ENCODE data around the gene PRDX4.
"Not testable (repeated sequence)": the region's sequence is repeated elsewhere in the genome, so short reads cannot be mapped to it uniquely, and the experiment has no call there.

The PRDX4 gene

DNA sequence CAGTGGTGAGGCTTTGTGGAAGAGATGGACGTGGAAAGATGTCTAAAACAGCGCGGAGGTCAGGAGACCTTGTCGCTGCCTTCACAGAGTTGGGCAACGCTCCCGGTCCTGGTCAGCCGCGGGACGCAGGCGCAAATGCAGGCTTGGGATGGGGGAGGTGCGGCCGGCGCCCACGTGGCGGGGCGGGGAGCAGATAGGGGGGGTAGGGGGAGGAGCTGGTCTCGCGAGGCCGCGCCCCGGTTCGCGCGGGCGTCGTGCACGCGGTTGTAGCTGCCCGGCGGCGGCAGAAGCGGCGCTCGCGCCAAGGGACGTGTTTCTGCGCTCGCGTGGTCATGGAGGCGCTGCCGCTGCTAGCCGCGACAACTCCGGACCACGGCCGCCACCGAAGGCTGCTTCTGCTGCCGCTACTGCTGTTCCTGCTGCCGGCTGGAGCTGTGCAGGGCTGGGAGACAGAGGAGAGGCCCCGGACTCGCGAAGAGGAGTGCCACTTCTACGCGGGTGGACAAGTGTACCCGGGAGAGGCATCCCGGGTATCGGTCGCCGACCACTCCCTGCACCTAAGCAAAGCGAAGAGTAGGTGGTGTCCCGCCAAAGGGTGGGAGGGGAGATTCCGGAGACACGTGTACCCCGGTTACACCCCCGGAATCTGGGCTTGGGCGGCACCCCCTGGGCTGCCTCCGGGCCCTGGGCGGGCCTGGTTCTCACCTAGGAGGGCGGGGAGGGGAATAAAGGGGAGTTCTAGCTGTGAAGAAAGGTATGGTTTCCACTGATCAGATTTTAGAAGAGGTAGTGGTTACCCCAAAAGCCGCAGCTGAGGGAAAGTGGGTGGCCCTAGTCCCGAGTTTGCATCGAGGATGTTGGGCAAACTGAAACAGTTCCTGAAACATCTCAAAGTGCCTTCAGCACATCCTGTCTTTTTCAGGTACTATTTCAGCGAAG is at the start of gene PRDX4:
PRDX4 (plus strand) TSS at position 255 of the 939 bp plus-strand sequence; CDS start at position 333, 78 bp downstream.
- peak; percentile 60 for DNase-seq

DNA sequence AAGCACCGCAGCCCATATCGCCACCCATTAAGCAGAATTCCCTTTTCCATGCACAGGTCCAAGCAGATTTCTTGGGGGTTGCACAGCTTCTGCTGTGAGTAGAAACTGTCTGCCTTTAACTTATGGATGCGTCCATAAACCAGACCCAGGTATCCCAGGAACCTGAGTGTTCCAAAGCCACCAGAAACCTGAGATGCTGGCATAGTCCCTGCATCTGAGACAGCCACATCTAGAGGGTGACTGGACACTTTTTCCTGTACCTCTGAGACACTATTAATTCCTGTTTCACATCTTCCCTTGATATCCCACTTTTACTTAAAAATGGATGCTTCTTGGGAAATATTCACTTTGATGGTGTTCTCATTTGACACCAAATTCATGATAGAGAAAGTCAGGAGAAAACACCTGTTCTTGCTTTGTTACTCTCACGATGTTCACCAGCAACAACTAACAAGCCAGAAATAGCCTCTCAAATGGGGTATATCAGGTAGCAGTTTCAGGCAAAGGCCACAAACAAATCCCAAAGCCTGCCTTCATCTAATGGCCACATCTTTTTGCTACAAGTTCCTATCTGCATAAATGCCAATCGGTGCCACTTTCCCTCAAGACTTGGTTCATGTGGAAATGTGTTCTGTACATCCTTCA is 45.5 kb upstream of the PRDX4 start:
- DNase-seq: no peak

DNA sequence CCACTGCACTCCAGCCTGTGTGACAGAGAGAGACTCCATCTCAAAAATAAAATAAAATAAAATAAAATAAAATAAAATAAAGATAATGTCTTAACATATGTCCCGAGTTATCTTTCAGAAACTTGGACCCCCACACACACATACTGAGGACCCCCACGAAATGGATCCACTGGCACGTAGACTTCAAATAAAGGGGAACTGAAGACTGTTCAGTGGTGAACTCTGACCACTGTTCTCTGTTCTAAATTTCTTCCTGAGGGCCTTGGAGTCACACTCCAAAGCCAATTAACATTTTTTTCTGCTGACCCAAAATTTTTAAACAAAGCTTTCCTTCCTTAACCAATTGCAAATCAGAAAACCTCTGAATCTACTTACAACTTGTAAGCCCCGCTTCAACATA is 43.5 kb upstream of the PRDX4 start:
- DNase-seq: no peak

DNA sequence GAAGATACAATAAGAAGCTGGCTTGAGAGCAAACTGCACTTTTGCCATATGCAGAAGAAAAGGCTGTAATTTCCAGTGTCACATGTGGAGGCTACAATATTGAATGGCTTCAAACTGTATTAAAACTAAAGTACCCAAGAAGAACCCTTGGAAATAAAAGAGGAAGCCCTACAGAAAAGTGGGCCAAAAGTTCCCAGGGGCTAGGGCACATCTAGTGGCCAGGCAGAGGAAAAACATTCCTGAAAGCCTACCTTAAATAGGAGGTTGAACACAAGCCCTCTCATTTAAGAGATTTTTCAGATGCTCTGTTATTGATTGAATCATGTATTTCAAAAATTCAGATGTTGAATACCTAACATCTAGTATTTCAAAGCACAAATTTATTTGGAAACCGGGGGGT is 40.6 kb upstream of the PRDX4 start:
- no peak for DNase-seq

DNA sequence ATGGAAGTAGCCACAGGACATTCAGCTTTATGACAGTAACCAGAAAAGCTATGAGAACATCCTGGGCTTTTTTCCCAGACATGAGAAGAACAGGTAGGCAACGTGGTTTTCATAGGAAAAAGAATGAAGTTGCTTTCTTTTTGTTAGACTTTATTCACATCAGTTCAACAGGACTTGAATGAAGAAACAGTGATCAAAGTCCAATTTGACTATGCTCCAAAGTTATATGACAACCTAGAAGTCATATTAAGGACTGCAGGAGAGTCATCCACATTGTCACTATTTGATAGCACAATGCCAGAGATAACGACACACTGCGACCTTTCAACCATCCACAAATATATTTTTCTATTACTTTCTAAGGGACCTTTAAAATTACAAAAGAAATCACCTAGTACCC is 39.2 kb upstream of the PRDX4 start:
- DNase-seq: no peak

DNA sequence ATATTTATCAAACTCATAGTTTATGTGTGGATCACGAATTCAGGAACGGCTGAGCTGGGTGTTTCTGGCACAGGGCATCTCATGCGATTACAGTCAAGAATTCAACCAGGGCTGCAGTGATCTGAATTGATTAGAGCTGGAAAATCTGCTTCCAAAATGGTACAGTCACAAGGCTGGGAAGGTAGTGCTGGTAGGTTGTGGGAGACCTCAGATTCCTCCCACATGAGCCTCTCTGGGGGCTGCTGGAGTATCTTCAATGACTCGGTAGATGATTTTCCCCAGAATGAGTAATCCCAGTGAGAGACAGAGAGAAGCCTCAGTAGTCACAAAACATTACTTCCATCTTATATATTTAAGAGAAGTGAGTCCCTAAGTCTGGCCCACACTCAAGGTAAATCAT is 36.2 kb upstream of the PRDX4 start:
- DNase-seq: no peak

DNA sequence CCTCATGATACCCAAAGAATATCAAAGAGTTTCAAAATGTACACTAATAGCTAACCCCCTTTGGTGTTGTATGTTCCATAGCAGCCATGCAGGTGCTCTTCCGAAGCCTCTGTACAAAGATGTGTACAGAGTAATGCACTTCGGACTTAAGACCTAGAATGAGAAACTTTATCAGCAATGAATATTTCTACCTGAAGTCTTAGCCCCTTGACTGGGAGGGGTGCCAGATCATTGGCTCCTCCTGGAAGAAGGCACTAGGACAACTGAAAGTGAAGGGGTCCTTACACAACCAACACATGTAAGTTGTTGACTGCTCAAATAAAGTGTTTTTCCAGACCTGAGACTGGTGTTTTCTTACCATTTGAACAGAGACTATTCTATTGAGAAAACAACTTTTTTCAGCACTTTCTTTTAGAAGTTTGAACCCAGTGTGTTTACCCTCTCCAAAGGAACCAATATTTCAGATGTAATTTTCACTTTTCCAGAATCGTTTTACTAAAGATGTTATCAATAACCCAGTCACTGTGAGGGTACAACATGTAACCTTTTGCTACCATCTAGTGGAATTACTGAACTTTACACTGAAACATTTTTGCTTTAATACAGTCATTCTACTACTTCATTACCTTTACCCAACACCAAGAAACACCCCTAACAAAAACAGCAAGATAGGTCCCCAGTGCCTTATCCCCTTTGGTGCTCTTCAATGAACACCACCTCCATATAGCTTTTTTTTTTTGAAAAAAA is 33.3 kb upstream of the PRDX4 start:
- DNase-seq: no peak

DNA sequence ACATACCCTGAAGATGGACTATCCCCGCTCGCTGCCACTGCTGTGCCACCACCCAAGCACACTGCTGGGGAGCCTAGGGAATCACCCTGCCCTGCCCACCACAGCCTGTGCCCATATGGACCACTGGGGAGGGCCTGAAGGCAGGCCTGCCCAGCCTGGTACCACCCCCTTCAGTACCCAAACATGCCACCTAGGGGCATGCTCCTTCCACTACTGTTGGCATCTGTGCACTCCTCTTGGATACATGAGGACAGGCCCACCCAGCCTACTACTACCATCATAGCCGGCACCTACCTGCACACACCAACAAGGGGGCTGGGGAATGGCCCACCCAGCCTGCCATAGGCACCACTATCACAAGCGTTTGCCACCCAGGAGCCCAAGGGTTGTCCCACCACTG is 30.1 kb upstream of the PRDX4 start:
- no peak for DNase-seq

DNA sequence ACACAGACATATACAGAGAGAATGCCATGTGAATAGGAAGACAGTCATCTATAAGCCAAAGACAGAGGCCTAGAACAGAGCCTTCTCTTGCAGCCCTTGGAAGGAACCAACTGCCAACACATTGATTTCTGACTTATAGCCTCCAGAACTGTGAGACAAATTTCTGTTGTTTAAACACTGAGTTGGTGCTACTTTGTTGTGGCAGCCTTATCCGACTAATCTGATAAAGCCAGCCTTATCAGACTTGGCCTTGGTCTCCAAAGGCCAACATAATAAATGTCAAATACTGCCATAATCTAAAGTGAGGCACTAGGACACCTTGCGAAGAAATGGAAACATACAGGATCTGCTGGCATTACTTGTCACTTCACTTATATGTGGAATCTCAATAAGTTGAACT is 24.3 kb upstream of the PRDX4 start:
- DNase-seq: no peak

DNA sequence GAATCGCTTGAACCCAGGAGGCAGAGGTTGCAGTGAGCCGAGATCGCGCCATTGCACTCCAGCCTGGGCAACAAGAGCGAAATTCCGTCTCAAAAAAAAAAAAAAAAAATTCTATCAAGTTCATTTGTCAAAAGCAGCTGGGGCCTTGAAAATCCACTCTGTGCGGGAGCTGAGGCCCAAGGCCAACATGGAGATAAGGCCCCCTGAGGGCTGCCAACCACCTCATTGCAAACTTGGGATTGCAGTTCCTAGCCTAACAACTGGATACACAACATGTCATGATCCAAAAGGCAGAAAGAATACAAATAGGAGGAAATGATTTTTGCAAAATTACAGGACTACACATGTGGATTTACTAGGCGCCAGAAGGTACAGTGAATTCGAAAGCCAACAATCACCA is 22.5 kb upstream of the PRDX4 start:
- no peak for DNase-seq

DNA sequence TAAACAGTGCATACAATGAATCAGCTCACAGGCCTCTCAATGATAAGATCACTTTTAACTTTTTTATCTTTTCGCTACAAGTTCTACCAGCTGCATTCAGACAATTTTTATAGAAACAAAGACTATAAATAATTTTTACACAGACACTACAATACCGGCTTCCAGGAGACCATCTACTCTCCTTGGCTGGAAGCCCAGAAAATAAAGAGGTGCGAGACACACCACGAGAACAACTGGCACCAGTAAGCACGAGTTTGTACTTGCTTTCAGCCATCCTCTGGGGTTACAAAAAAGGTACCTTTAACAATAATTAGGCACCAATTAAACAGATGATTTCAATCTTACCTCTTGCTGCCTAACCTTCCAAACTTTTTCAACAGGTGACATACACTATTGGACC is 11.2 kb upstream of the PRDX4 start:
- no peak for DNase-seq

DNA sequence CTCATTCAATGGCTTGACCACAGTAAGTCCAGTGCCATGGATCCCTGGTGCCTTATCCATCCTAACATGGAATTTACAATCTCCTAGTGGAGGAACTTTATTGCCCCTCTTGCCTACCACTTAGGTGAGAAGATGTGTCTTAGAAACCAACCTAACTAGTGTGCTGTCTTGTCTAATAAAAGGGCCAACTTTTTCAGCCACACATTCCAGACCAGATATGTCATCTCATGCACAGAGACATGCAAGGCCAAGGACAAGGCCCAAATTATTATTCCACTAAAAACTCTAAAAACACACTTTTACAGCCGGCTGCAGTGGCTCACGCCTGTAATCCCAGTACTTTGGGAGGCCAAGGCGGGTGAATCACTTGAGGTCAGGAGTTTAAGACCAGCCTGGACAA is 10.6 kb upstream of the PRDX4 start:
- DNase-seq: no peak

DNA sequence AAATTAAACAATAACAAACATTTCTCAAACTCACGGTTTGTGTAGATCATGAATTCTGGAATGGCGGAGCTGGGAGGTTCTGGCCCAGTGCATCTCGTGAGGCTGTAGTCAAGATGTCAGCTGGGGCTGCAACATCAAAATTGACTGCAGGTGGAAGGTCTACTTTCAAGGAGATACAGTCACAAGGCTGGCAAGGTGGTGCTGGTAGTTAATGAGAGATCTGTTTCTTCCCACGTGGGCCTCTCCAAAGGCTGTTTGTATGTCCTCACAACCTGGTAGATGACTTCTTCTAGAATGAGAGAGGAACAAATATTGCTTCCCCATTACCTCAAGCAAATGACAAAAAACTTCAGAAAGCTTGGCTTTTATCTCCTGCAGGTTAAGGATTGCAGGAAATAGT is 8.0 kb upstream of the PRDX4 start:
- no peak for DNase-seq

DNA sequence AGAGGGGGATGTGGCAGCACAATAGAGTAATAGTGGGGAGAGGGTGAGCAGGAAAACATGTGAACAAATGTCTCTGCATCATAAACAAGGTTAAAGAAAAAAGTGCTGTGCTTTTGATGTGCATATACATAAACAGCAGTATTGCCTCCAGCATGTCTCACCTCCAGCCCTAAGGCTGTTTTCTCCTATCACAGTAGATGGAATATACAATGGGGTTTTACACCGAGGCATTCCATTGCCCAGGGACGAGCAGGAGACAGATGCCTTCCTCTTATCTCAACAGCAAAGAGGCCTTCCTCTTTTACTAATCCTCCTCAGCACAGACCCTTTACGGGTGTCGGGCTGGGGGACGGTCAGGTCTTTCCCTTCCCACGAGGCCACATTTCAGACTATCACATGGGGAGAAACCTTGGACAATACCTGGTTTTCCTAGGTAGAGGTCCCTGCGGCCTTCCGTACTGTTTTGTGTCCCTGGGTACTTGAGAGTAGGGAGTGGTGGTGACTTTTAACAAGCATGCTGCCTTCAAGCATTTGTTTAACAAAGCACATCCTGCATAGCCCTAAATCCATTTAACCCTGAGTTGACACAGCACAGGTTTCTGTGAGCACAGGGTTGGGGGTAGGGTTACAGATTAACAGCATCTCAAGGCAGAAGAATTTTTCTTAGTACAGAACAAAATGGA is 7.1 kb upstream of the PRDX4 start:
- not testable (repeated sequence) for DNase-seq

DNA sequence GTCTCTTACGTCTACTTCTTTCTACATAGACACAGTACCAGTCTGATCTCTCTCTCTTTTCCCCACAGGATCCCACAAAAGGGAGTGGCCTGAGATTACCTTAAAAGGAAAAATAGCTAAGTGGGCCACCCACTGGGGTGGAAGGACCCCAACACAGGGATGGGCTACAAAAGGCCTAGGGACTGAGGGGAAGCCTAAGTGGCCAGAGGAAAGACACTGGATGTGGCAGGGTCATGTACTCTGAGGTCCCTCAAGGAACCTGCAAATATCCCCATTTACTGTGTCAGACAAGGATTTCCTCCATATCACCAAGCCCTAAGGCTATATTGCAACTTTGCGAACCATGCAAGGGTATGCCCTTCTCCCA is 6.5 kb upstream of the PRDX4 start:
- DNase-seq: no peak

DNA sequence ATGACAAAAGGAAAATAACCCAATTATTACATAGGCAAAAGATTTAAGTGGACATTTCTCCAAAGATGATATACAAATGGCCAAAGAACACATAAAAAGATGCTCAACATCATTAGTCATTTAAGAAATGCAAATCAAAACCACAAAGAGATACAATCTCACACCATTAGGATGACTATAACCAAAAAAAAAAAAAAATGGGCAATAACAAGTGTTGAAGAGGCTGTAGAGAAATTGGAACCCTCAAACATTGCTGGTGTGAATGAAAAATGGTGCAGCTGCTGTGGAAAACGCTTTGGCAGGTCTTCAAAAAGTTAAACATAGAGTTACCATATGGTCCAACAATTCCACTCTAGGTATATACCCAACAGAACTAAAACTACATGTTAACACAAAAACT is 5.6 kb upstream of the PRDX4 start:
- DNase-seq: no peak

DNA sequence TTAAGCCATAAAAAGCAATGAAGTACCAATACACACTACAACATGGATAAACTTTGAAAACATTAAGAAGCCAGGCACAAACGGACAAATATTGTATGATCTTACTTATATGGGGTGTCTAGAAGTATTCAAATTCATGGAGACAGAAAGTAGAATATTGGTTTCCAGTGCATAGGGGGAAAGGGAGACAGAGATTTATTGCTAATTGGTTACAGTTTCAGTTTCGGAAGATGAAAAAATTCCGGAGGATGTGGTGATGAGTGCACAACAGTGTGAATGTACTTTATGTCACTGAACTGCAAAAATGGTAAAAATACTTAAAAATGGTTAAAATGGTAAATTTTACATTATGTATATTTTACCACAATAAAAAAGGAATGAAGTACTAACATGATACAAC is 5.1 kb upstream of the PRDX4 start:
- no peak for DNase-seq

DNA sequence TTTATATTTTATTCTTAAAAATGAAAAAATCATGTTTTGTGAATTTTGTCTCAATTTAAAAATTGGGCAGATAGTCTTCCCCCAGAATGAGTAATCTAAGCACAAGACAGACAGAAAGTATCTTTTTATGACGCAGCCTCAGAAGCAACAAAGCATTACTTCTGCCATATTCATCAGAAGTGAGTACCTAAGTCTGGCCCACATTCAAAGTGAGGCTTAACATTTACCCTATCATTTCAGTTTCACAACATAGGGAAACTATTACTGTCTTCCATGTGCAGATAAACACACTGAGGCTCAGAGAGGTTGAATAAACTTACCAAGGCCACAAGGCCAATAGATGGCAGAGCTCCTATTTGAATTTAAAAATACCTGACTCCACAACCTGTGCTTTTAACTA is 4.4 kb upstream of the PRDX4 start:
- no peak for DNase-seq

DNA sequence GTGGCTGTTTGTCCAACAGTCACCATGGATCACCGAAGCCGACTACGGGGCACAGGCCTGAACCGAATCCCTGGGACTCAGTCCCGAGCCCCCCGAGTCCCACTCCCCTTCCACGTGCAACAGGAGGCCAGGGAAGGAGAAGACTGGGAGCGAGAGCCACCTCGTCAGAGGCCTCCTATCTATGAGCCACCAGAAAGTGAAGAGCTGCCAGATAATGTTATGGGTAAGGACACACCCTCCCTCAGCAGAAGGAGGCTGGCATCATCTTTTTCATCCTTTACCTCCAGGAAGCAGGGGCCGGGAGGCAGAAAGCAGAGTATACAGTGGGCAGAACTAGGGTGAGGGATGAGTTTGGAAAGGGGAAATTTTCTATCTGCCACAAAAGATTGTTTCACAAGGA is 2.8 kb upstream of the PRDX4 start:
- no peak for DNase-seq

DNA sequence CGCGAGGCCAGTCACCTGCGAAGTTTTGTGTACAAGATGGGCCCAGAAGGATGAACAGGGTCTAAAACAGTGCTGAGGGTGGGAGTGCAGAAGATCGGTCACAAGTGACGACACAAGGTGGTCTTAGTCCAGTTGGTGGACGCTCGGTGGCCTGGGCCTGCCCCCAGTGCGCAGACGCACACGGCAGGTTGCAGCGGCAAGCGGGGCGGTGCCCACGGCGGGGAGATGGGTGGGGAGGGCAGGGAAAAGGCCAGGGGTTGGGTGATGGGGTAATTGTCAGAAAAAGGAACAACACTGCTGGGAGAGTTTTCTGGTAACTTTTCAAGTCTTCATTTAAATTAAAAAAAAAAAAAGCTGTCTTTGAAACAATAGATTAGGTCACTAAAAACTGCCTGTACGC is 1.0 kb upstream of the PRDX4 start:
- no peak for DNase-seq

DNA sequence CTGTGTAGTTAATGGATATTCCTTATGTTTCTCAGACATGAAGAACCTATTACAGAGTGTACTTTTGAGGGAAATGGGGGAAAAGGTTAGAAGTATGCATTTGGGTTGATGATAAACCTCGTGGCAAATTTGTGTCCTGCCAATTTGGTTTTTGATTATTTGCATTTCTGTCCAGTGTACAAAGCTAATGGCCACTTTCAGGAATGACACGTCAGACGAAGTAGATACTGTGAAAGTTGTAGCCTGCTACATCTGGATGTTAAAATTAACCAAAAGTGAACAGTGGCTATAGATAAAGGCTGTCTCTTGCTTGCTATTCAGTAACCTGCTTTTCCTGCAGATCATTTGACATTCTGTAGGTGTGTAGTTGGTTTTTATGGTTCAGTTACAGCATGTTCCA is 1.0 kb downstream of the PRDX4 start:
- no peak for DNase-seq

DNA sequence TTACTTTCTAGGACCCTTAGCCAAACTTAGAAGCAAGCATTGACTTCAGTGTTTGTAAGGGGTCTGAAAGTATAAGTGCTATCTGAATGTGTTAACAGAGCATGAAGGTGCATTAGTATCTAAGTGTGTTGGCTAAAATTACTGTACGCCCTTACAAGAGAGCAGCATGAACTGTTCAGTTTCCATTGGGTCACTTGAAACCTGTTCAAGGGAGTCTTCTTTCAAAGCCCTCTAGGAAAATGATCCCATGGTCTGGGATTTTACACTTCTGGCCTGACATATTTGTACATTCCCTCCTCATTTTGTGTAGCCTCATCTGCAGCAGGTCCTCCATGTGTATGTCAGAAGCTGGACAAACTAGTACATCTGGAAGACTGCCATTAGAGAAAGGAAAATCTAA is 3.2 kb downstream of the PRDX4 start:
- DNase-seq: no peak

DNA sequence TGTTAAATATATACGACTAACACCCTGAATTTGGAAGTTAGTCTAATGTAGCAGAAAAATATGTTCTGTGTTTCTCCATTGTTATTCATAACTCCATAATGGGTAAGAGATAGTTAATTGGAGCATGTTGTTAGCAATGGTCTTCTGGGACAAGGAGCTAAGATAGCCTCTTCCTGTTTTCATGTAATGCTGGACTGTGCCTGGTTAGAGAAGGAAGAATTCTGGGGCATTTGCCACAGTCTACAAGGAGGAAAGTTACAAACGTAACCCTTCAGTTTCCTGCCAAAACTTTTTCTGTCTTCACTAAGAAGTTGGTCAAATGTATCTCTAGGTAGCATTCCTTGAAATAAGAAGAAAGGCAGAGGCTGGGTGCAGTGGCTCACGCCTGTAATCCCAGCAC is 5.8 kb downstream of the PRDX4 start:
- DNase-seq: no peak
